Neural cell (in vitro differentiated cells): ENCODE results near the gene KLHL22.

Experiments used
- CTCF ChIP-seq: fragments of 450-650 bp; IDR thresholded peaks from 2 replicates; pipeline ENCODE4 v1.5.1; 2014; ENCODE audit warnings: antibody characterized with exemption, mild to moderate bottlenecking, moderate library complexity; ENCODE audit not compliant: poor library complexity, severe bottlenecking
- EZH2 ChIP-seq: fragments of 200-600, 300-800 bp; shearing (Covaris generic), sonication (generic); IDR thresholded peaks from 2 replicates; pipeline ENCODE4 v1.6.1; 2014; ENCODE audit warnings: antibody characterized with exemption, low read length, borderline replicate concordance, mild to moderate bottlenecking; ENCODE audit not compliant: insufficient read depth, poor library complexity, severe bottlenecking
- REST ChIP-seq: IDR thresholded peaks from 2 replicates; pipeline ENCODE4 v1.6.1; 2012; ENCODE audit warnings: borderline replicate concordance
- TAF1 ChIP-seq: IDR thresholded peaks from 2 replicates; pipeline ENCODE4 v1.6.1; 2012; ENCODE audit warnings: low read depth

DNA sequence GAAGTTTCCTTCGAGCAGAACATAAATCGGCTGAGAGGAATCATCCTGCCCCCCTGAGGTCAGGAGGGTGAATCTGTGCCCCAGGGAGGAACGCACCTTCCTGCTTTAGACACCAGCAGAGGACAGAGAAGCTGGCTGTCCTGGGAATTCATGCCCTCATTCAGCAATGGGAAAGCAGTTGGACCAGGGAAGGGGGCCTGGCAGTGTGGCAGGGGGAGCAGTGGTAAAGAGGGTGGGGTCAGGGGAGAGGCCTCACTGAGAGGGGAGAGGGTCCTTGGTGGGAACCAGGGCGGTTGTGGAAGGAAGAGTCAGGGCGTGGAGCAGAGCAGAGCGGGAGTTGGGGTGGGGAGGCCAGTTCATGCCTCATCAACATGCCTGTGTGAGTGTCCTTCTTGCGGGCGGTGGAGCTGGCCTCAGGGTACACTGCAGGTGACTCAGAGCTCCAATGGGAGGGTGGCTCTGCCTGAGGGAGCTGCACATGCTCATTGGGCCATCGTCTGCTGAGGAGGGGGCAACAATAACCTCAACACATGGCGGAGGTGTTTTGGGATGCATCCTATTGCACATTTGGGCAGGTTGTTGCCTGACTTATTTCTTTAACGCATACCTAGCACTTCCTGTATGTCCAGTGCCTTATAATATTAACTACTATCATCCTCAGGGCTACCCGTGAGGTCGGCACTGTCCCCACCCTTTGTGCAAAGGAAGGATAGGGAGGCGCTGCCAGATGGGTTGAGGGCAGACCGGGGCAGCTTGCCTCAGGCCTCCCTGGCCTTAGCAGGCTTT is 35.0 kb upstream of the KLHL22 start:
- TF ChIP-seq TAF1 (no peak), CTCF (no peak), EZH2 (no peak), REST (no peak)
